OCI-LY3 (cell line): ENCODE data around the gene THAP11.

Experiments
- H2AFZ ChIP-seq: fragments of 200-600, 300-600 bp; shearing (Covaris generic); 2 replicates; pipeline ENCODE4 v1.6.0; 2014; ENCODE audit warnings: antibody characterized with exemption, low read depth, low read length
- H3K27ac ChIP-seq: fragments of 200-600, 300-600 bp; sonication (generic); 2 replicates; pipeline ENCODE4 v1.5.1; 2014; ENCODE audit warnings: mild to moderate bottlenecking, low read length, moderate library complexity, mixed read lengths
- H3K27me3 ChIP-seq: fragments of 200-600, 300-600 bp; sonication (generic); 2 replicates; pipeline ENCODE4 v1.6.1; 2014; ENCODE audit warnings: low read depth, low read length, mixed read lengths
- H3K36me3 ChIP-seq: fragments of 200-600, 300-600 bp; sonication (generic); replicated peaks from 2 replicates; pipeline ENCODE3; 2014; ENCODE audit warnings: low read depth, low read length, mixed read lengths
- H3K4me1 ChIP-seq: fragments of 300-600, 200-600 bp; sonication (generic); 2 replicates; pipeline ENCODE4 v1.6.1; 2014; ENCODE audit warnings: low read length, mixed read lengths
- H3K4me2 ChIP-seq: fragments of 200-600, 300-600 bp; sonication (generic); 2 replicates; pipeline ENCODE4 v1.6.1; 2014; ENCODE audit warnings: low read length, mixed read lengths
- H3K4me3 ChIP-seq: fragments of 300-600, 200-600 bp; sonication (generic); 2 replicates; pipeline ENCODE4 v1.5.1; 2014; ENCODE audit warnings: antibody characterized with exemption, mild to moderate bottlenecking, low read length, moderate library complexity
- H3K79me2 ChIP-seq: fragments of 300-600, 200-600 bp; shearing (Covaris generic); 2 replicates; pipeline ENCODE4 v1.6.1; 2014; ENCODE audit warnings: mild to moderate bottlenecking, low read length, mixed read lengths
- H3K9ac ChIP-seq: fragments of 300-600, 200-600 bp; shearing (Covaris generic); 2 replicates; pipeline ENCODE4 v1.6.0; 2014; ENCODE audit warnings: mild to moderate bottlenecking, low read length, moderate library complexity
- H3K9me3 ChIP-seq: fragments of 200-600, 300-600 bp; shearing (Covaris generic); 2 replicates; pipeline ENCODE4 v1.6.1; 2014; ENCODE audit warnings: low read length, mixed read lengths; ENCODE audit not compliant: insufficient read depth
- H4K20me1 ChIP-seq: fragments of 200-600, 300-600 bp; sonication (generic); 2 replicates; pipeline ENCODE4 v1.6.1; 2016; ENCODE audit warnings: low read length, mixed read lengths; ENCODE audit not compliant: insufficient read depth
- EZH2phosphoT487 ChIP-seq: fragments of 200-600 bp; shearing (Covaris generic); IDR thresholded peaks from 2 replicates; pipeline ENCODE4 v1.6.1; 2018; ENCODE audit warnings: antibody characterized with exemption, mixed run types, low read depth
- TF ChIP-seq, protein P1 (sequence below): fragments of 200-600, 300-600 bp; sonication (generic); IDR thresholded peaks from 2 replicates; pipeline ENCODE4 v1.5.1; 2014; ENCODE audit warnings: antibody characterized with exemption, low read length, low read depth

Gene THAP11

DNA sequence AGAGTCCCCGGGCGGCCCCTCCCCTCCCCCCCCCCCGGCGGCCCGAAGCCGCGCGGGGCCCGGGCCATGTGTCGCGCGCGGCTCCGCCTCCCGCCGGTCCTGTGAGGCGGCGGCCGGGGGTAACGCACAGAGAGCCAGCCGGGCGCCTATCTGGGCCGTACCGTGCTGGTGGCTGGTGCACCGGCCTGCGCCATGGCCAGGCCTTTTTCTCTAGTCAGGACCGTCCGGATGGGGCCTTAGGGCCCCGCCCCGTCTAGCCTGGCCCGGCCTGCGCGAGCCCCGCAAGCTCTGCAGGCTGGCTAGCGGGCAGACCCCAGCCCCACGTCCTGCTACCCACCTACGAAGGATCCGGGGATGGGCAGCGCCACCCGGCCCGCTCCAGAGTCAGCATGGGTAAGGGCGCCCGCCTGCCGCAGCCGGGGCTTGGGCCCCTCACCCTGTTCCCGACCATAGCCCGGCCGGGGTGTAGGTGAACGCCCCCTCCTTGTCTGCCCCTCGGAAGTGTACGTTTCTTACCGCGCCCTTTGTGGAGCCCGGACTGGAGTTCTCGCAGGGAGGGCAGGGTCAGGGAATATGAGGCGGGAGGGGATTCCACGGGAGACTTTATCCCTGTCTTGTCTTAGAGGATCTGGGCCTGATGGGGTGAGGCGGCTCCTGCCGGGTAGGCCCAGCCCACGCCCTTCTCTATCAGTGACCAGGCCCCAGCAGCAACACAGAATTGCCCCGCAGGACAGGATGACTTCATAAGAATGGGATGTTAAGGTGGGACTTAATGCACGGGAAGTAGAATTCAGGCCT is 5.1 kb downstream of the THAP11 start, which contains the start of gene CENPT:
TSS of gene CENPT (minus strand) at position 630 of the 798 bp plus-strand sequence. CDS start 13,834 bp downstream, outside the sequence.
- H4K20me1 ChIP-seq, result peaks cover 5% of the 10 kb centered on the region; the same call in 1 of the 2 replicates

DNA sequence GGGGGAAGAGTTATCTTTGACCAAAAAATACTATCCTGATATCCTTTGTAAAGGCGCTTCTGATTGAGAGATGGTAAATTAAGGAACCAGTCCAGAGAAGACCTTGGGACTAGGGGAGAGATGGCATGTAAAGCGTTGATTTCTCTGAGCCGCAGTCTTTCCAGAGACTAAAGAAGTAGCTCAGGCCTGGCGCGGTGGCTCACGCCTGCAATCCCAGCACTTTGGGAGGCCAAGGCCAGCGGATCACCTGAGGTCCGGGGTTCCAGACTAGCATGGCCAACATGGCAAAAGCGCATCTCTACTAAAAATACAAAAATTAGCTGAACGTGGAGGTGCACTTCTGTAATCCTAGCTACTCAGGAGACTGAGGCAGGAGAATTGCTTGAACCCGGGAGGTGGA is 6.0 kb downstream of the THAP11 start:
- Histone ChIP-seq H3K4me2 (peak overlapping the region; percentile 74), H3K9me3 (no peaks in the 10 kb centered on the region), H3K4me1 (peaks cover 23% of the 10 kb centered on the region), H3K9ac (peak overlapping the region; percentile 97), H3K27ac (no peak overlapping the region), H3K4me3 (peak overlapping the region; percentile 93), H3K27me3 (no peaks in the 10 kb centered on the region), H3K36me3 (peaks cover 5% of the 10 kb centered on the region), H3K79me2 (peaks cover 81% of the 10 kb centered on the region), H4K20me1 (peaks cover 5% of the 10 kb centered on the region; the same call in 1 of the 2 replicates), H2AFZ (no peak overlapping the region)
- no peak for TF ChIP-seq EZH2phosphoT487
- TF ChIP-seq, protein P1, sequence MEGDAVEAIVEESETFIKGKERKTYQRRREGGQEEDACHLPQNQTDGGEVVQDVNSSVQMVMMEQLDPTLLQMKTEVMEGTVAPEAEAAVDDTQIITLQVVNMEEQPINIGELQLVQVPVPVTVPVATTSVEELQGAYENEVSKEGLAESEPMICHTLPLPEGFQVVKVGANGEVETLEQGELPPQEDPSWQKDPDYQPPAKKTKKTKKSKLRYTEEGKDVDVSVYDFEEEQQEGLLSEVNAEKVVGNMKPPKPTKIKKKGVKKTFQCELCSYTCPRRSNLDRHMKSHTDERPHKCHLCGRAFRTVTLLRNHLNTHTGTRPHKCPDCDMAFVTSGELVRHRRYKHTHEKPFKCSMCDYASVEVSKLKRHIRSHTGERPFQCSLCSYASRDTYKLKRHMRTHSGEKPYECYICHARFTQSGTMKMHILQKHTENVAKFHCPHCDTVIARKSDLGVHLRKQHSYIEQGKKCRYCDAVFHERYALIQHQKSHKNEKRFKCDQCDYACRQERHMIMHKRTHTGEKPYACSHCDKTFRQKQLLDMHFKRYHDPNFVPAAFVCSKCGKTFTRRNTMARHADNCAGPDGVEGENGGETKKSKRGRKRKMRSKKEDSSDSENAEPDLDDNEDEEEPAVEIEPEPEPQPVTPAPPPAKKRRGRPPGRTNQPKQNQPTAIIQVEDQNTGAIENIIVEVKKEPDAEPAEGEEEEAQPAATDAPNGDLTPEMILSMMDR, result no peak

More for the DNA sequence above, 5.1 kb downstream of the THAP11 start, which contains the start of gene CENPT:
- Histone ChIP-seq H3K9ac (peak within 1 kb of the TSS; percentile 97), H3K4me1 (peaks cover 26% of the 10 kb centered on the region), H3K79me2 (peaks cover 82% of the 10 kb centered on the region), H3K27me3 (no peaks in the 10 kb centered on the region), H3K4me2 (peak within 1 kb of the TSS; percentile 97), H3K36me3 (peaks cover 5% of the 10 kb centered on the region), H3K9me3 (no peaks in the 10 kb centered on the region), H2AFZ (peak within 1 kb of the TSS; percentile 57), H3K27ac (peak within 1 kb of the TSS; percentile 83), H3K4me3 (peak within 1 kb of the TSS; percentile 93)
- TF ChIP-seq, protein P1, result no peak
- no peak for TF ChIP-seq EZH2phosphoT487

DNA sequence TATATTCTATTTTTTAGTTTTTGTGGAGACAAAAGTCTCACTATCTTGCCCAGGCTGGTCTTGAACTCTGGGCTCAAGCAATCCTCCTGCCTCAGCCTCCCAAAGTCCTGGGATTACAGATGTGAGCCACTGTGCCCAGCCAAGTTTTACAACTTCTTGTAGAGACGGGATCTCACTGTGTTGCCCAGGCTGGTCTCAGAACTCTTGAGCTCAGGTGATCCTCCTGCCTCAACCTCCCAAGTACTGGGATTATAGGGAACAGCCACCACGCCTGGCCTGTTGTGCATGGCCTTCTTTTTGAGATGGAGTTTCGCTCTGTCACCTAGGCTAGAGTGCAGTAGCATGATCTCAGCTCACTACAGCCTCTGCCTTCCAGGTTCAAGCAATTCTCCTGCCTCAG is 11.6 kb downstream of the THAP11 start:
- H3K9me3 ChIP-seq, result no peaks in the 10 kb centered on the region
- H3K4me1 ChIP-seq, result no peaks in the 10 kb centered on the region
- H3K27me3 ChIP-seq, result no peaks in the 10 kb centered on the region
- H4K20me1 ChIP-seq, result peaks cover 28% of the 10 kb centered on the region
- H3K4me3 ChIP-seq, result no peak overlapping the region
- no peak for TF ChIP-seq EZH2phosphoT487
- TF ChIP-seq, protein P1, result no peak
- H3K79me2 ChIP-seq, result peaks cover 96% of the 10 kb centered on the region
- H3K27ac ChIP-seq, result no peak overlapping the region
- no peak overlapping the region for H2AFZ ChIP-seq
- no peak overlapping the region for H3K9ac ChIP-seq
- H3K36me3 ChIP-seq, result peaks cover 8% of the 10 kb centered on the region
- no peak overlapping the region for H3K4me2 ChIP-seq

DNA sequence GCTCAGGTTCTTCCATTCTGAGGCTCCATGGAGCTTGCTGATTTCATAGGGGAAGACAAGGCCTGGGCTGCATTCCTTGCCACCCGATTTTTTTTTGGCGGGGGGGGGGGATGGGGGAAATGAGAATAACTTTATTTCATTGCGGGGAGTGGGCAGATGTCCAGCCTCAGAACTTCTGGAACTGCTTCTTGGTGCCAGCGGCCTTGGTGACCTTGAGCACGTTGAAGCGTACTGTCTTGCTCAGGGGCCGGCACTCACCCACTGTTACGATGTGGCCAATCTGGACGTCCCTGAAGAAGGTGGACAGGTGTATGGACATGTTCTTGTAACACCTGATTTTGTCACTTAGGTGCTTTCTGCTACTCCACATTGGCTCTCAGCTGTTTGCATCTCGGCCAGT is 13.7 kb downstream of the THAP11 start:
- peaks cover 95% of the 10 kb centered on the region for H3K79me2 ChIP-seq
- H3K27me3 ChIP-seq, result no peaks in the 10 kb centered on the region
- H3K9me3 ChIP-seq, result no peaks in the 10 kb centered on the region
- H3K4me3 ChIP-seq, result no peak overlapping the region
- no peaks in the 10 kb centered on the region for H3K4me1 ChIP-seq
- H2AFZ ChIP-seq, result no peak overlapping the region
- H3K36me3 ChIP-seq, result peaks cover 6% of the 10 kb centered on the region
- TF ChIP-seq, protein P1, result no peak
- TF ChIP-seq EZH2phosphoT487, result no peak
- H3K9ac ChIP-seq, result no peak overlapping the region
- H4K20me1 ChIP-seq, result peaks cover 32% of the 10 kb centered on the region
- H3K27ac ChIP-seq, result no peak overlapping the region
- no peak overlapping the region for H3K4me2 ChIP-seq
